H1 (cell line): ENCODE data around the gene CYTH1. TPM values are rescaled to one million over a fixed set of nuclear protein-coding genes. Genes with fewer than 3 reads are reported as not detected.

ENCODE experiments used
- CTCF ChIA-PET: fragments of 300-600 bp; sonication (Branson Sonifier 250); formaldehyde crosslinking; loops from one replicate; lab custom pipeline; 2021; ENCODE audit not compliant: partially characterized antibody; lab: Charles Lee
- POLR2A ChIA-PET: fragments of 300-600 bp; sonication (Branson Sonifier 250); formaldehyde crosslinking; loops from one replicate; lab custom pipeline; 2021; ENCODE audit warnings: inconsistent platforms; ENCODE audit not compliant: partially characterized antibody; lab: Charles Lee
- DNase-seq, 2 experiments: peaks; one replicate each; pipeline versions ENCODE4 v3.0.0 to v3.0.0-alpha.2; 2010 to 2022; ENCODE audit warnings: low spot score in 2 of 2, low read depth in 1 of 2, mixed read lengths in 1 of 2
- FAIRE-seq: peaks from 2 replicates; lab custom pipeline; 2011; peaks lifted over from hg19 to GRCh38; lab: Jason Lieb, UNC
- H2AFZ ChIP-seq: 2 replicates; pipeline ENCODE4 v1.8.1; 2012; ENCODE audit warnings: low read length, inconsistent platforms
- H2AK5ac ChIP-seq: 2 replicates; pipeline ENCODE4 v1.6.1; 2013; ENCODE audit warnings: low read depth, low read length
- H2BK120ac ChIP-seq: replicated peaks from 2 replicates; pipeline ENCODE3; 2013; ENCODE audit warnings: low read depth, low read length, inconsistent platforms
- H2BK12ac ChIP-seq: 2 replicates; pipeline ENCODE4 v1.6.1; 2013; ENCODE audit warnings: low read depth, low read length
- H2BK15ac ChIP-seq: 2 replicates; pipeline ENCODE4 v1.6.1; 2013; ENCODE audit warnings: low read length
- H2BK20ac ChIP-seq: 2 replicates; pipeline ENCODE4 v1.6.1; 2013; ENCODE audit warnings: low read length
- H2BK5ac ChIP-seq: 2 replicates; pipeline ENCODE4 v1.6.1; 2013; ENCODE audit warnings: low read depth, low read length
- H3K14ac ChIP-seq: 2 replicates; pipeline ENCODE4 v1.6.1; 2013; ENCODE audit warnings: inconsistent platforms; ENCODE audit not compliant: insufficient read length
- H3K18ac ChIP-seq: 2 replicates; pipeline ENCODE4 v1.6.1; 2013; ENCODE audit warnings: low read length; ENCODE audit errors: extremely low read depth
- H3K23ac ChIP-seq: 2 replicates; pipeline ENCODE4 v1.6.1; 2013; ENCODE audit warnings: inconsistent platforms; ENCODE audit not compliant: insufficient read length
- H3K23me2 ChIP-seq: 2 replicates; pipeline ENCODE4 v1.6.1; 2013; ENCODE audit warnings: low read depth, low read length
- H3K27ac ChIP-seq: 2 replicates; pipeline ENCODE4 v1.6.1; 2011; ENCODE audit warnings: low read depth, low read length, inconsistent platforms
- H3K27me3 ChIP-seq, 4 experiments: replicated peaks in 1 of 4; 1 replicate in 1 of 4; 2 replicates in 3 of 4; pipeline versions ENCODE4 v1.6.1 to v1.8.1; 2011 to 2013; ENCODE audit warnings: low read length in 3 of 4, mild to moderate bottlenecking in 3 of 4, inconsistent platforms in 2 of 4, mixed read lengths in 2 of 4, moderate library complexity in 1 of 4; ENCODE audit not compliant: control insufficient read depth in 3 of 4, insufficient read depth in 3 of 4; ENCODE audit errors: extremely low read depth in 1 of 4
- H3K36me3 ChIP-seq, 4 experiments: 2 replicates each; pipeline versions ENCODE4 v1.6.1 to v1.8.1; 2011 to 2013; ENCODE audit warnings: mild to moderate bottlenecking in 4 of 4, low read length in 3 of 4, moderate library complexity in 2 of 4, control low read depth in 1 of 4, inconsistent platforms in 1 of 4; ENCODE audit not compliant: insufficient read depth in 4 of 4, control insufficient read depth in 2 of 4
- H3K4ac ChIP-seq: replicated peaks from 2 replicates; pipeline ENCODE3; 2013; ENCODE audit warnings: low read length, low read depth, mixed read lengths, inconsistent platforms; ENCODE audit not compliant: insufficient read length
- H3K4me1 ChIP-seq, 4 experiments: replicated peaks in 1 of 4; 1 replicate in 1 of 4; 2 replicates in 3 of 4; pipeline versions ENCODE4 v1.6.1 to v1.8.1; 2011 to 2013; ENCODE audit warnings: low read length in 3 of 4, inconsistent platforms in 2 of 4, mixed read lengths in 1 of 4; ENCODE audit not compliant: insufficient read depth in 4 of 4, control insufficient read depth in 3 of 4
- H3K4me2 ChIP-seq, 2 experiments: 2 replicates each; pipeline versions ENCODE4 v1.6.1 to v1.8.1; 2011 to 2013; ENCODE audit warnings: low read depth in 2 of 2, low read length in 2 of 2, control low read depth in 1 of 2, inconsistent platforms in 1 of 2, mild to moderate bottlenecking in 1 of 2; ENCODE audit not compliant: insufficient read depth in 1 of 2
- H3K4me3 ChIP-seq, 4 experiments: fragments of 200-600, 300-600 bp in 1 of 4; sonication (generic), shearing (Covaris generic), sonication (Bioruptor Twin) in 1 of 4; 2 replicates each; pipeline versions ENCODE4 v1.5.1 to v1.8.1; 2011 to 2016; ENCODE audit warnings: low read length in 4 of 4, low read depth in 3 of 4, control low read depth in 2 of 4, inconsistent platforms in 2 of 4, mild to moderate bottlenecking in 2 of 4, mixed read lengths in 1 of 4, moderate library complexity in 1 of 4; ENCODE audit not compliant: insufficient read depth in 2 of 4; ENCODE audit errors: extremely low read depth in 1 of 4
- H3K56ac ChIP-seq: replicated peaks from 2 replicates; pipeline ENCODE3; 2013; ENCODE audit warnings: low read depth, mild to moderate bottlenecking, mixed read lengths, low read length, inconsistent platforms; ENCODE audit not compliant: insufficient read length
- H3K79me1 ChIP-seq: 2 replicates; pipeline ENCODE4 v1.6.1; 2013; ENCODE audit warnings: low read depth, low read length, control low read depth
- H3K79me2 ChIP-seq, 2 experiments: 2 replicates each; pipeline versions ENCODE4 v1.6.1 to v1.8.1; 2012 to 2013; ENCODE audit warnings: low read length in 2 of 2, mild to moderate bottlenecking in 2 of 2, inconsistent platforms in 1 of 2; ENCODE audit not compliant: insufficient read depth in 2 of 2, control insufficient read depth in 1 of 2
- H3K9ac ChIP-seq, 4 experiments: replicated peaks in 1 of 4; 1 replicate in 1 of 4; 2 replicates in 3 of 4; pipeline versions ENCODE4 v1.6.1 to v1.8.1; 2011 to 2013; ENCODE audit warnings: low read depth in 3 of 4, low read length in 3 of 4, control low read depth in 2 of 4, mild to moderate bottlenecking in 2 of 4, moderate library complexity in 2 of 4, inconsistent platforms in 1 of 4; ENCODE audit errors: extremely low read depth in 1 of 4
- H3K9me3 ChIP-seq, 2 experiments: 2 replicates each; pipeline versions ENCODE4 v1.6.1 to v1.8.1; 2012 to 2013; ENCODE audit warnings: mild to moderate bottlenecking in 2 of 2, moderate library complexity in 2 of 2, control low read depth in 1 of 2, inconsistent platforms in 1 of 2, low read depth in 1 of 2, low read length in 1 of 2, mixed read lengths in 1 of 2; ENCODE audit not compliant: insufficient read depth in 2 of 2
- H4K20me1 ChIP-seq, 2 experiments: replicated peaks in 1 of 2; 2 replicates each; pipeline versions ENCODE3 to v1.8.1; 2011 to 2013; ENCODE audit warnings: inconsistent platforms in 2 of 2, low read length in 2 of 2, mild to moderate bottlenecking in 1 of 2; ENCODE audit not compliant: insufficient read depth in 2 of 2, control insufficient read depth in 1 of 2
- H4K5ac ChIP-seq: 2 replicates; pipeline ENCODE4 v1.6.1; 2013; ENCODE audit warnings: low read length, low read depth, mixed read lengths, inconsistent platforms; ENCODE audit not compliant: insufficient read length
- H4K8ac ChIP-seq: 2 replicates; pipeline ENCODE4 v1.8.0; 2013; ENCODE audit warnings: mild to moderate bottlenecking, moderate library complexity, low read length, inconsistent platforms; ENCODE audit not compliant: insufficient read depth; ENCODE audit errors: extremely low read depth
- H4K91ac ChIP-seq: replicated peaks from 2 replicates; pipeline ENCODE3; 2013; ENCODE audit warnings: low read length, mixed read lengths, inconsistent platforms; ENCODE audit not compliant: insufficient read length
- BACH1 ChIP-seq: IDR thresholded peaks from 2 replicates; pipeline ENCODE4 v1.6.1; 2012; ENCODE audit warnings: low read length, improper control_type of control experiment
- CHD2 ChIP-seq: IDR thresholded peaks from 2 replicates; pipeline ENCODE4 v1.6.1; 2012; ENCODE audit warnings: low read length, improper control_type of control experiment
- POLR2AphosphoS5 ChIP-seq: IDR thresholded peaks from 2 replicates; pipeline ENCODE4 v1.6.1; 2011; ENCODE audit warnings: low read depth, low read length
- RBBP5 ChIP-seq: IDR thresholded peaks from 2 replicates; pipeline ENCODE4 v1.7.1; 2012; ENCODE audit warnings: low read depth, mild to moderate bottlenecking, inconsistent platforms, low read length, moderate library complexity, borderline replicate concordance
- RNF2 ChIP-seq: fragments of 200-900, 300-1000 bp; sonication (generic); IDR thresholded peaks from 2 replicates; pipeline ENCODE4 v1.7.1; 2016; ENCODE audit warnings: borderline replicate concordance, low read depth, mild to moderate bottlenecking, antibody characterized with exemption, low read length; ENCODE audit not compliant: poor library complexity, severe bottlenecking; ENCODE audit errors: missing control alignments
- WGBS, 2 experiments: shearing (Covaris generic) in 1 of 2; methylation state at CpG; one replicate each; pipeline versions ENCODE4 v1.1.6 to v1.1.7; 2013 to 2015; ENCODE audit warnings: low lambda C conversion rate in 2 of 2, mixed read lengths in 2 of 2, inconsistent platforms in 1 of 2, low coverage in 1 of 2, missing lambda C conversion rate in 1 of 2; ENCODE audit not compliant: insufficient replicate concordance in 2 of 2, insufficient coverage in 1 of 2, insufficient read length in 1 of 2; ENCODE audit errors: extremely low coverage in 1 of 2, missing lambda C conversion rate in 1 of 2; 5-methylcytosine and 5-hydroxymethylcytosine counted together
- polyA plus RNA-seq, 7 experiments: library from polyadenylated mRNA; depleted of rRNA in 3 of 7; stranded (reverse) in 5 of 7; unstranded in 2 of 7; fragments of >200 nt in 5 of 7; fragments of 200-250 nt in 2 of 7; gene quantifications; 1 replicate in 5 of 7; 2 replicates in 1 of 7; 4 replicates in 1 of 7; pipeline versions ENCODE4 v1.2.1 to v1.2.3, GENCODE V29; 2011 to 2013; ENCODE audit warnings: missing spikeins in 2 of 7, mixed read lengths in 2 of 7
- total RNA-seq: library from RNA; stranded (reverse); fragmentation: NEBNext Ultra II Directional; extraction: Animal tissue kit (Norgen Biotek cat#: 25700); gene quantifications from 2 replicates; pipeline ENCODE4 v1.2.1, GENCODE V29; 2021

Gene CYTH1
- total and polyA plus RNA-seq, 2 of the 8 experiments (the other 6 are each of a cell fraction or from before 2014, with no cell fraction given), result 12.8 to 14.8 TPM

DNA sequence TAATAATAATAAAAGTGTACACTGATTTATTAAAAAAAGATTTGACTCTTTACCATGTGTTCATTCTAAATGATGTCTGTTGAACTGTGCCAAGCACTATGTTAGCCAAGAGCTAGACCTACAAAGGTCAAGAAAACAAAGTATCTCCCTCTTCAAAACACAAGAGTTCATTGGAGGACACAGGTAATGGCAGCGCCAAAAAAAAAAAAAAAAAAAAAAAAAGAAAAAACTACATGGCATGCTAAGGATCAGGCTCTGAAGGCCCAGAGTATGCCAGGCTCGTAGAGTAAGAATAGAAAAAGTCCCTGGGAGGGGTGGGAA is 35.2 kb downstream of the CYTH1 start:
- Histone ChIP-seq H3K56ac (no peak overlapping the region), H3K4me3 (no peak overlapping the region), H3K4me2 (peak overlapping the region; percentile 23 to 53; a peak in 1 of 4 replicates), H3K9ac (no peak overlapping the region), H3K79me2 (0 out of 4 replicates have a peak, but pooled peaks cover 0 to 4% of the 10 kb centered on the region in 2 experiments), H4K91ac (no peak overlapping the region), H2AFZ (no peak overlapping the region), H3K79me1 (no peaks in the 10 kb centered on the region; the same call in 1 of the 2 replicates), H2BK20ac (no peak overlapping the region), H3K9me3 (no peaks in the 10 kb centered on the region), H3K36me3 (no peaks in the 10 kb centered on the region), H3K27me3 (no peaks in the 10 kb centered on the region), H2BK120ac (no peak overlapping the region), H3K4ac (no peak overlapping the region), H4K8ac (no peak overlapping the region), H3K27ac (no peak overlapping the region), H4K20me1 (peaks cover 2 to 3% of the 10 kb centered on the region in 2 experiments), H3K23me2 (no peaks in the 10 kb centered on the region), H3K18ac (no peak overlapping the region), H2AK5ac (no peak overlapping the region), H3K23ac (no peak overlapping the region), H4K5ac (no peak overlapping the region), H2BK15ac (no peak overlapping the region), H3K4me1 (peaks cover 0 to 8% (median 0%) of the 10 kb centered on the region in 4 experiments; a peak in 1 of 7 replicates), H2BK5ac (no peak overlapping the region), H3K14ac (no peak overlapping the region), H2BK12ac (no peak overlapping the region)
- no peak for FAIRE-seq
- POLR2A ChIA-PET, result interaction anchor here (2.0 kb wide), 1 partner anchor 10 kb away, joined by 6 read pairs; no protein-coding TSS in a partner anchor
- CTCF ChIA-PET, result interaction anchor here (0.9 to 1.6 kb wide), 5 partner anchors 21 to 34 kb away, joined by 3 to 4 read pairs (median 4); no protein-coding TSS in a partner anchor
- no peak for DNase-seq
- WGBS, 2 experiments, result 83% methylated on average over 1 of the region's 2 CpGs; no CpG with 5 or more reads in 1 of the 2 experiments
- TF ChIP-seq BACH1 (no peak), RBBP5 (no peak), POLR2AphosphoS5 (no peak), CHD2 (no peak), RNF2 (no peak)
